Kidney (tissue), 14 donors: ENCODE measurements around the gene ASB3. TPM values are rescaled to one million over a fixed set of nuclear protein-coding genes. Genes with fewer than 3 reads are reported as not detected.

Experiments used
- DNase-seq, 5 donors: peaks; one replicate each; pipeline ENCODE4 v3.0.0-alpha.2; 2013 to 2020
- FAIRE-seq: peaks from 2 replicates; lab custom pipeline; 2012; peaks lifted over from hg19 to GRCh38; lab: Jason Lieb, UNC
- H3K27ac ChIP-seq, 2 donors: one replicate each; pipeline ENCODE4 v1.7.0; 2013; ENCODE audit warnings: low read depth in 2 of 2, low read length in 2 of 2, inconsistent platforms in 1 of 2
- H3K27me3 ChIP-seq: one replicate; pipeline ENCODE4 v1.7.1; 2013; ENCODE audit warnings: low read length, inconsistent platforms; ENCODE audit not compliant: control insufficient read depth, insufficient read depth
- H3K36me3 ChIP-seq, 3 donors: one replicate each; pipeline versions ENCODE4 v1.7.0 to v1.7.1; 2013; ENCODE audit warnings: low read length in 3 of 3, control low read depth in 1 of 3, inconsistent platforms in 1 of 3; ENCODE audit not compliant: insufficient read depth in 3 of 3, control insufficient read depth in 2 of 3
- H3K4me1 ChIP-seq, 3 donors: one replicate each; pipeline versions ENCODE4 v1.7.0 to v1.7.1; 2013; ENCODE audit warnings: low read length in 3 of 3, inconsistent platforms in 1 of 3, low read depth in 1 of 3; ENCODE audit not compliant: control insufficient read depth in 2 of 3, insufficient read depth in 2 of 3
- H3K4me3 ChIP-seq, 3 donors: one replicate each; pipeline versions ENCODE4 v1.7.0 to v1.8.1; 2013; ENCODE audit warnings: low read length in 3 of 3, control low read depth in 1 of 3, inconsistent platforms in 1 of 3
- H3K9ac ChIP-seq, 3 donors: one replicate each; pipeline versions ENCODE4 v1.7.0 to v1.7.1; 2013; ENCODE audit warnings: low read length in 3 of 3, control low read depth in 1 of 3, inconsistent platforms in 1 of 3
- H3K9me3 ChIP-seq, 3 donors: one replicate each; pipeline versions ENCODE4 v1.7.0 to v1.7.1; 2013; ENCODE audit warnings: low read length in 3 of 3, control low read depth in 1 of 3, inconsistent platforms in 1 of 3; ENCODE audit not compliant: control insufficient read depth in 2 of 3, insufficient read depth in 1 of 3
- intact Hi-C: fragments of 100-400 bp; cut with DNase I; formaldehyde crosslinking; loops from one replicate; pipeline ENCODE4 v1.11.1; 2022
- polyA plus RNA-seq: library from polyadenylated mRNA; stranded (reverse); fragments of 350-450 nt; fragmentation: Illumina TruSeq; extraction: RNeasy Lipid Tissue Mini Kit (QIAGEN cat#74804); gene quantifications from one replicate; pipeline ENCODE4 v1.2.3, GENCODE V29; 2014; ENCODE audit warnings: low read depth, low replicate concordance; ENCODE audit not compliant: insufficient read depth
- total RNA-seq: library from RNA; stranded (reverse); fragmentation: NEBNext Ultra II Directional; extraction: Animal tissue kit (Norgen Biotek cat#: 25700); gene quantifications from one replicate; pipeline ENCODE4 v1.2.1, GENCODE V29; 2021
- TF ChIP-seq, protein P1 (sequence below): IDR thresholded peaks from 3 replicates; pipeline ENCODE4 v1.5.1; 2012; ENCODE audit warnings: mild to moderate bottlenecking, moderate library complexity, borderline replicate concordance; ENCODE audit not compliant: insufficient read depth; ENCODE audit errors: extremely low read depth
- donor health status: control.
- donor health status: control.
- donor health status: control.
- donor health status: control.
- donor health status: control.
- donor health status: DM: yes; HTN: yes; CAD: no.
- donor health status: Normal renal cell carcinoma (clear cell type).

ASB3 gene
- total and polyA plus RNA-seq, 2 donors from 2014 or later = 8.0 to 20.1 TPM

DNA sequence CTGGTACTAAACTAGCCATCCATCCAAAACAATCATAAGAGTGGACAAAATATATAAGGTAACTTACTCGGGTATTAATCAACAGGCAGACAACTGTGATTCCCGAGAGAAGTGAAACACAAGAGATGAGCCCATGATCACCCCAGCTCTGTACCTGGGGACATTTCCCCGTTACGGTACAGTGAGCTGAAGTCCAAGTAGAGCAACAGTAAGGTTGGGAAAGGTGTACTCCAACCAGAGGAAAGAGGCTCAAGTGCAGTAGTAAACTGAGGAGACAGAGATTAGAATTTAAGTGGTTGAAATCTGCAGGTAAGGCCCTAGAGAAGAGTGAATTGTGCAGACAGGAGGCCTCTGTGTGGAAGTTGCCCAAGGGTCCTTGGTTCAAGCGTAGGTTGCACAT, 49.7 kb downstream of the ASB3 start:
- H3K27me3 ChIP-seq = no peaks in the 10 kb centered on the region
- TF ChIP-seq, protein P1, sequence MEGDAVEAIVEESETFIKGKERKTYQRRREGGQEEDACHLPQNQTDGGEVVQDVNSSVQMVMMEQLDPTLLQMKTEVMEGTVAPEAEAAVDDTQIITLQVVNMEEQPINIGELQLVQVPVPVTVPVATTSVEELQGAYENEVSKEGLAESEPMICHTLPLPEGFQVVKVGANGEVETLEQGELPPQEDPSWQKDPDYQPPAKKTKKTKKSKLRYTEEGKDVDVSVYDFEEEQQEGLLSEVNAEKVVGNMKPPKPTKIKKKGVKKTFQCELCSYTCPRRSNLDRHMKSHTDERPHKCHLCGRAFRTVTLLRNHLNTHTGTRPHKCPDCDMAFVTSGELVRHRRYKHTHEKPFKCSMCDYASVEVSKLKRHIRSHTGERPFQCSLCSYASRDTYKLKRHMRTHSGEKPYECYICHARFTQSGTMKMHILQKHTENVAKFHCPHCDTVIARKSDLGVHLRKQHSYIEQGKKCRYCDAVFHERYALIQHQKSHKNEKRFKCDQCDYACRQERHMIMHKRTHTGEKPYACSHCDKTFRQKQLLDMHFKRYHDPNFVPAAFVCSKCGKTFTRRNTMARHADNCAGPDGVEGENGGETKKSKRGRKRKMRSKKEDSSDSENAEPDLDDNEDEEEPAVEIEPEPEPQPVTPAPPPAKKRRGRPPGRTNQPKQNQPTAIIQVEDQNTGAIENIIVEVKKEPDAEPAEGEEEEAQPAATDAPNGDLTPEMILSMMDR = no peak
- intact Hi-C loops = no loop called here
- no peak overlapping the region for H3K4me3 ChIP-seq
- no peak overlapping the region for H3K27ac ChIP-seq
- DNase-seq (no peak), FAIRE-seq (no peak)
- H3K9ac ChIP-seq = no peak overlapping the region
- no peaks in the 10 kb centered on the region for H3K9me3 ChIP-seq
- H3K4me1 ChIP-seq = no peaks in the 10 kb centered on the region
- H3K36me3 ChIP-seq = peaks cover 0 to 2% (median 0%) of the 10 kb centered on the region in 3 donors

DNA sequence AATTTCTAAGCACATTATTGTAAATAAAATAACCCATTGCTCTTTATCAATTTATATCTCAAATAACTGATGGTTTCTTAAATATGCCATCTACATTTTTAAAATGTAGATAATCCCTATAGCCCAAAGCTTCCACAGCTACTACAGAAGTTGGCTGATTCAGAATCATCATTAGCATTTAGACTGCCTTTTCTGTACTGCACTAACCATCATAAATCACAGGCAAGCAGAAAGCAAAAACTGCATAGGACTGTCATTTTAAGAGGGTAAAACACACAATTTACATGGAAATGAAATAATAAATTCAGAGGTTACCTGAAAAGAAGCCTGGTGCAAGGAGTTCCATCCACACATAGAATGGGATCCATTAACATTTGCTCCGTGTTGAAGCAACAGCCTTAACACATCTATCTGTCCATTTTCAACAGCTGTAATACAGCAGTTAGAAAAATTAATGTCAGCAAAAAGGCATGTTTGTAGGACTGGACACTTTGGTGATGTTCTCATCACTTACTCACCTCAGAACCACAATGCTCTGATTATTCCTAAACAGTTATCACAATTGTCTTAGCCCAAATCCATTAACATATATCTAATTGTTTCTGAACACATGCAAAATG, 57.5 kb downstream of the ASB3 start:
- H3K27ac ChIP-seq = no peak overlapping the region
- intact Hi-C loops = no loop called here
- TF ChIP-seq, protein P1 = no peak
- H3K36me3 ChIP-seq = peaks cover 0 to 2% (median 0%) of the 10 kb centered on the region in 3 donors
- H3K9ac ChIP-seq = no peak overlapping the region
- H3K27me3 ChIP-seq = no peaks in the 10 kb centered on the region
- DNase-seq (no peak), FAIRE-seq (no peak)
- no peak overlapping the region for H3K4me3 ChIP-seq
- peaks cover 0 to 2% (median 0%) of the 10 kb centered on the region in 3 donors for H3K4me1 ChIP-seq
- no peaks in the 10 kb centered on the region for H3K9me3 ChIP-seq

DNA sequence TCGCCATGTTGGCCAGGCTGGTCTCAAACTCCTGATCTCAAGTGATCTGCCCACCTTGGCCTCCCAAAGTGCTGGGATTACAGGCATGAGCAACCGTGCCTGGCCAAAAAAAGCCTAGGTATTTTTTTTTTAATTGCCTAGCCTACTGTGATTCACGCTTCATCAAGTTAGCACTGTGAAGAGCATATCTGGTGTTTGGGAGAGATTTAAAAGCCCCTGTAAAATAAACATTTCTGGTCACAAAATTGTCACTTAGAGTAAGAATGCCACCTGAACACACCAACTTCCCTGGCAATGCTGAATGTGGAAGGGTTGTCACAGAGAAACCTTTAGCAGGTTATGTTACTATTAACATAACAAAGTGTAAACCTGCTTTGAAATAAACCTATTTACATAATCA, 58.8 kb downstream of the ASB3 start:
- intact Hi-C loops = no loop called here
- Histone ChIP-seq H3K9ac (no peak overlapping the region), H3K4me1 (peaks cover 0 to 2% (median 0%) of the 10 kb centered on the region in 3 donors), H3K4me3 (no peak overlapping the region), H3K27me3 (no peaks in the 10 kb centered on the region), H3K9me3 (no peaks in the 10 kb centered on the region), H3K27ac (no peak overlapping the region), H3K36me3 (peaks cover 0 to 2% (median 0%) of the 10 kb centered on the region in 3 donors)
- TF ChIP-seq, protein P1 = no peak
- DNase-seq = peak in 2 of 5 donors; percentile 57 to 64
- FAIRE-seq = no peak
